ENCODE measurements around the gene TNFRSF19.

Gene TNFRSF19

DNA sequence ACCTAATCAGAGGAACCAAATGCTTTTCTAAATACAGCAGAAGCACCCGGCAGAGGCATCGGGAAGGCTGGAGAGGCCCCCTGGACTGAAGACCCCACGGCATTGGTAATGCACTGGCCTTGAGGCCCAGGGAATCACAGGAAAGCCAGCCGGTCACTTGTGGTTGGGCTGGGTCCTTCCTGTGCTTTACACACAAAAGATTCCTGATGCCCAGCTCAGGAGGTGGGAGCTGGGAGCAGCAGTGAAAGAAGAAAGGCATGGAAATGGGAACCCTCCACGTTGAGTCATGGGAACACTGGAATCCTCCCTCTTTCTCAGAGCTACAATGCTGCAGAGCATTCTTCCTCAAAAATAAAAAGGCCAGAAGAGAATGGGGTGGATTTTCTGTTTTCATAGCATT, 126.4 kb downstream of the TNFRSF19 start:
- FAIRE-seq (no peak), DNase-seq (ENCODE audit: insufficient read length, low spot score) (no peak)
- TF ChIP-seq POLR2A (IDR thresholded peaks at IDR 0.05; ENCODE audit: low read depth, low read length): no peak
- TF ChIP-seq SPI1 (IDR thresholded peaks at IDR 0.05; ENCODE audit: low read depth, low read length): no peak
- TF ChIP-seq POLR2AphosphoS5 (IDR thresholded peaks at IDR 0.05; ENCODE audit: low read depth, low read length): no peak
- no peak for TF ChIP-seq PAX5 (IDR thresholded peaks at IDR 0.05; ENCODE audit: insufficient read depth, low read length, severe bottlenecking)
- TF ChIP-seq POU2F2 (IDR thresholded peaks at IDR 0.05; ENCODE audit: low read depth, low read length): no peak
- TF ChIP-seq TAF1 (IDR thresholded peaks at IDR 0.05; ENCODE audit: low read depth, low read length): no peak

DNA sequence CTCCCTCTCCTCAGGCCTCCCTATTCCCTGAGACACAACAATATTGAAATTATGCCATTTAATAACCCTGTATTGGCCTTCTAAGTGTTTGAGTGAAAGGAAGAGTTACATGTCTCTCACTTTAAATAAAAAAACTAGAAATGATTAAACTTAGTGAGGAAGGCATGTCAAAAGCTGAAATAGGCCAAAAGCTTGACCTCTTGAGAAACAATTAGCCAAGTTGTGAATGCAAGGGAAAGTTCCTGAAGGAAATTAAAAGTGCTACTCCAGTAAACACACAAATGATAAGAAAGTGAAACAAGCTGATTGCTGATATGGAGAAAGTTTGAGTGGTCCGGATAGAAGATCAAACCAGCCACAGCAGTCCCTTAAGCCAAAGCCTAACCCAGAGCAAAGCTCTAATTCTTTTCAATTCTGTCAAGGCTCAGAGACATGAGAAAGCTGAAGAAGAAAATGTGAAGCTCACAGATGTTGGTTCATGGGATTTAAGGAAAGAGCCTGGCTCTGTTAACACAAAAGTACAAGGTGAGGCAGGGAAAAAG, 127.6 kb downstream of the TNFRSF19 start:
- DNase-seq (ENCODE audit: insufficient read length, low spot score): no peak
- TF ChIP-seq POU2F2 (IDR thresholded peaks at IDR 0.05; ENCODE audit: low read depth, low read length): no peak
- no peak for TF ChIP-seq POLR2AphosphoS5 (IDR thresholded peaks at IDR 0.05; ENCODE audit: low read depth, low read length)
- no peak for TF ChIP-seq TAF1 (IDR thresholded peaks at IDR 0.05; ENCODE audit: low read depth, low read length)
- no peak for FAIRE-seq

DNA sequence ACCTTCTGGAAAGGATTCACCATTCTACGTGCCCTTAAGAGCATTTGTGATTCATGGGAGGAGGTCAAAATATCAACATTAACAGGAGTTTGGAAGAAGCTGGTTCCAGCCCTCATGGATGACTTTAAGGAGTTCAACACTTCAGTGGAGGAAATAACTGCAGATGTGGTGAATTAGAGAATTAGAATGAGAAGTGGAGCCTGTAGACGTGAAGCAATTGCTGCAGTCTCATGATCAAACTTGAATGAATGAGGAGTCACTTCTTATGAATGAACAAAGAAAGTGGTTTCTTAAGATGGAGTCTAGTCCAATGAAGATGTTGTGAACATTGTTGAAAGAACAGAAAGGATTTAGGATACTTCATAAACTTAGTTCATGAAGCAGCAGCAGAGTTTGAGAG, 129.1 kb downstream of the TNFRSF19 start:
- TF ChIP-seq SPI1 (IDR thresholded peaks at IDR 0.05; ENCODE audit: low read depth, low read length): no peak
- TF ChIP-seq POLR2AphosphoS5 (IDR thresholded peaks at IDR 0.05; ENCODE audit: low read depth, low read length): no peak
- TF ChIP-seq POU2F2 (IDR thresholded peaks at IDR 0.05; ENCODE audit: low read depth, low read length): no peak
- no peak for TF ChIP-seq POLR2A (IDR thresholded peaks at IDR 0.05; ENCODE audit: low read depth, low read length)
- TF ChIP-seq TAF1 (IDR thresholded peaks at IDR 0.05; ENCODE audit: low read depth, low read length): no peak
- no peak for TF ChIP-seq PAX5 (IDR thresholded peaks at IDR 0.05; ENCODE audit: insufficient read depth, low read length, severe bottlenecking)
- DNase-seq (ENCODE audit: insufficient read length, low spot score) (no peak), FAIRE-seq (peak; percentile 26)

DNA sequence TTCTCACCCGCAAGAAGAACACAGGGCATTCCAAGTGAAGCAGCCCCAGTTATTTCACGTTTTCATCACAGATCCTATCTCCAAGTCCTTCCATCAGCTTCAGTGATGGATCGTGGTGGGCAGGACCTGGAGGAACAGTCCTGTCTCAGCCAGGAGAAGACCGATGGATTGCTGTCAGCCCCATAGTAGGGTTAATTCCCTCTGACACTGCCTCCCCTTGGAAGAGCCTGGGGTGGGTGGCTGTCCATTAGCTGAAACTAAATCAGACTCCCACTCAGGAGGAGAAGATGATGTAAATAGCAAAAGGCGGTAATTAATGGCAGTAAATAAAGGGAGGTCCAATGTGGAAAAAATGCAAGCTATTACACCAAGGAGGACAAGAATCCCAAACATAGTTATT, 131.0 kb downstream of the TNFRSF19 start:
- FAIRE-seq: no peak

DNA sequence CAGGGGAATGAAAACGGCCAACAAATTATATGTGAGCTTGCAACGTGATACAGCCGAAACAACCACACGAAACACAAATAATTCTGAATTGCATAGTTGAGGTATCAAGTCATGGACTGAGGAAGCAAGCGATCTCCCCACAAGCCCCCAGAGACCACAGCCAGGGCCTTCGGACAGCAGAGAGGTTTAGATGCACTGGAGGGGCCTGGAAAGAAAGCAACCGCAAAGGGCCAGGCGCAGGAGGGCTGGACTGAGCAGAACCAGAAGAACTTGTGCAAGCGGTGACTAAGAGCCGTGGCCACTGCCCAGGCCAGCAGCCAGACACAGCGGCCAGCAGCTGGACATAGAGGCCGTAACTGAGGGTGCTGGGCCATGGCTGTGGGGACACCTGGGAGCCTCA, 131.4 kb downstream of the TNFRSF19 start:
- no peak for TF ChIP-seq PAX5 (IDR thresholded peaks at IDR 0.05; ENCODE audit: insufficient read depth, low read length, severe bottlenecking)
- no peak for TF ChIP-seq POU2F2 (IDR thresholded peaks at IDR 0.05; ENCODE audit: low read depth, low read length)
- no peak for TF ChIP-seq TAF1 (IDR thresholded peaks at IDR 0.05; ENCODE audit: low read depth, low read length)
- TF ChIP-seq POLR2A (IDR thresholded peaks at IDR 0.05; ENCODE audit: low read depth, low read length): no peak
- TF ChIP-seq POLR2AphosphoS5 (IDR thresholded peaks at IDR 0.05; ENCODE audit: low read depth, low read length): no peak
- TF ChIP-seq SPI1 (IDR thresholded peaks at IDR 0.05; ENCODE audit: low read depth, low read length): no peak
- DNase-seq (ENCODE audit: insufficient read length, low spot score) (no peak), FAIRE-seq (no peak)

More for the DNA sequence above, 131.0 kb downstream of the TNFRSF19 start:
- no peak for DNase-seq (ENCODE audit: insufficient read length, low spot score)
- no peak for TF ChIP-seq POLR2A (IDR thresholded peaks at IDR 0.05; ENCODE audit: low read depth, low read length)
- no peak for TF ChIP-seq PAX5 (IDR thresholded peaks at IDR 0.05; ENCODE audit: insufficient read depth, low read length, severe bottlenecking)
- no peak for TF ChIP-seq POU2F2 (IDR thresholded peaks at IDR 0.05; ENCODE audit: low read depth, low read length)
- TF ChIP-seq SPI1 (IDR thresholded peaks at IDR 0.05; ENCODE audit: low read depth, low read length): no peak
- no peak for TF ChIP-seq TAF1 (IDR thresholded peaks at IDR 0.05; ENCODE audit: low read depth, low read length)
- no peak for TF ChIP-seq POLR2AphosphoS5 (IDR thresholded peaks at IDR 0.05; ENCODE audit: low read depth, low read length)

DNA sequence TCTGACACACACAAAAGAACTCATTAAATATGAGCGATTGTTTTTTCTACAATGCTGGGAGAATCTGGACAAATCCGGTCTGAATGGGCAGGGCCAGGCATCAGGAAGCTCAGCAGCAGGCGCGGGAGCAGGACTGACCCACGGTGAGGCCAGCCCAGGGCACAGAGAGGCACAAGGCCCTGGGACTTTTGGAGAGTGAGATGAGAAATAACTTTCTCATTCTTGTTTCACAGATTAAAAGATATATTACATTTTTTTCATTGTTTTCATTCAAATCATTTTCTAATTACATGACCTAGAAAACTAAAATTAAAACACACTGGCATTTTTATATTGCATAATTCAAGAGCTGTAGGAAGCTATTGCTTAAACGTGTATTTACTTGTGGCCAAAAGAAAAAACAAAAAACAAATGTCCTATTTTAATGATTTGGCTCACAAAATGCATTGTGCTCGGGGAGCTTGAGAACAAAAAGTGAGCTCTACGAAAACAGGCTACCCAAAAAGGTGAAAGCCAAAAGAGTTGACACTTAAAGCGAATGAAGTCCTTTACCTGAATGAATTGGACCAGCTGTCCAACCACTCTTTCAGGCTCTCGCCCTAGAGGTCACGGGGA, 133.1 kb downstream of the TNFRSF19 start:
- no peak for DNase-seq (ENCODE audit: insufficient read length, low spot score)
- FAIRE-seq: no peak
- TF ChIP-seq TAF1 (IDR thresholded peaks at IDR 0.05; ENCODE audit: low read depth, low read length) (no peak), SPI1 (IDR thresholded peaks at IDR 0.05; ENCODE audit: low read depth, low read length) (no peak), POLR2A (IDR thresholded peaks at IDR 0.05; ENCODE audit: low read depth, low read length) (no peak), POLR2AphosphoS5 (IDR thresholded peaks at IDR 0.05; ENCODE audit: low read depth, low read length) (no peak), PAX5 (IDR thresholded peaks at IDR 0.05; ENCODE audit: insufficient read depth, low read length, severe bottlenecking) (no peak), POU2F2 (IDR thresholded peaks at IDR 0.05; ENCODE audit: low read depth, low read length) (no peak)

DNA sequence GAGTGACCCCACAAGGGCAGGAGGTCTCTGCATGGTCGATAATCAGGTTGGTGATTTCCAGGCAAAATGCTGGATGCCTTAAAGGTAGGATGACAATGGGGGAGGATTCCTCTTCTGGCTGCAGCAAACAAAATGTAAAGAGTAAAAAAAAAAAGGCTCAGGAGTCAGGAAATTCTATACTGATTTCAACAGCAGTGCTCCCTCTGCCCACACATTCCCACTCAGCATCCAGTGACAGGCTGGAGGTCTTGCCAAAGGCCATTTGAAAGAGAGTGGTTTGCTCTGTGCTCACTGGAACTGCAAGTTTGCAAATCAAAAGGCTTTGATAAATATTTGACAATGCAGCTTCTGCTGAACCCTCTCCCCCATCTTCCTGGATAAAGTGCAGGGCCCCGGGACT, 135.4 kb downstream of the TNFRSF19 start:
- TF ChIP-seq PAX5 (IDR thresholded peaks at IDR 0.05; ENCODE audit: insufficient read depth, low read length, severe bottlenecking): no peak
- FAIRE-seq (no peak), DNase-seq (ENCODE audit: insufficient read length, low spot score) (no peak)

DNA sequence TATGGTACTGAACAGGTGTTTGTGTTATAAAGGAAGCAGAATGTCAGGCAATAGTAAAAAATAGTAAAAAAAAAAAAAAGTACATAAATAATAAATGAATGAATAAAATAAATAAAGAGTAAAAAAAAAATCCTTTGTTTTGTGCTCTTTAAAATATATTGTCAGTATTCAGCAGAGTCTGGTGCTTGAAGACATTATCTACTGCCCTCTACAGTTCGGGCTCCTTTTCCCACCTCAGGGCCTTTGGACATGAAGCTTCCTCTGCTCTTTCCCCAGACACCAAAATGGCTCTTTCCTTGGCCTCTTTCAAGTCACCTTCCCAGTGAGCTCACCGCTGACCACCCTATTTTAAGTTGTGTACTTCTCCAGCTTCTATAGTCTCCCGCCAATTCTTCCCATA, 137.5 kb downstream of the TNFRSF19 start:
- no peak for FAIRE-seq
- TF ChIP-seq POLR2AphosphoS5 (IDR thresholded peaks at IDR 0.05; ENCODE audit: low read depth, low read length): no peak
- TF ChIP-seq PAX5 (IDR thresholded peaks at IDR 0.05; ENCODE audit: insufficient read depth, low read length, severe bottlenecking): no peak
- no peak for TF ChIP-seq POU2F2 (IDR thresholded peaks at IDR 0.05; ENCODE audit: low read depth, low read length)
- no peak for DNase-seq (ENCODE audit: insufficient read length, low spot score)

DNA sequence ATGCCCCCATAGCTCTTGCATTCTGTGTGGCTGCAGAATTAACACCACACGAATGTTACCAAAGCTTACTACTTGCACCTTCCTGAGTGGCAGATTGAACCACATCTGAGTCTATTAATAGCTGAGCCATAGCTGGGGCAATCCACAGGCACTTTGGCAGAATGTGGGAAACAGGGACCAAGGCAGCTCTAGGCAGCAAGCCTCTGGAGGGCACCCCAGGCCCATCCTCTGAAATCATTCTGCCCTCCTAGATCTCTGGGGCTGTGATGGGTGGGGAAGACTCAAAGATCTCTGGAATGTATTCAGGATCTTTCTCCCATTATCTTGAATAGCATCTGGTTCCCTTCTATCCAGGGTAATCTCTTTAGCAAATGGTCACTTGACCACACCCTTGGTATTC, 139.3 kb downstream of the TNFRSF19 start:
- no peak for FAIRE-seq
- DNase-seq (ENCODE audit: insufficient read length, low spot score): no peak
- TF ChIP-seq PAX5 (IDR thresholded peaks at IDR 0.05; ENCODE audit: insufficient read depth, low read length, severe bottlenecking): no peak
- no peak for TF ChIP-seq SPI1 (IDR thresholded peaks at IDR 0.05; ENCODE audit: low read depth, low read length)
- TF ChIP-seq POLR2A (IDR thresholded peaks at IDR 0.05; ENCODE audit: low read depth, low read length): no peak
- no peak for TF ChIP-seq POU2F2 (IDR thresholded peaks at IDR 0.05; ENCODE audit: low read depth, low read length)
- no peak for TF ChIP-seq POLR2AphosphoS5 (IDR thresholded peaks at IDR 0.05; ENCODE audit: low read depth, low read length)
- no peak for TF ChIP-seq TAF1 (IDR thresholded peaks at IDR 0.05; ENCODE audit: low read depth, low read length)

DNA sequence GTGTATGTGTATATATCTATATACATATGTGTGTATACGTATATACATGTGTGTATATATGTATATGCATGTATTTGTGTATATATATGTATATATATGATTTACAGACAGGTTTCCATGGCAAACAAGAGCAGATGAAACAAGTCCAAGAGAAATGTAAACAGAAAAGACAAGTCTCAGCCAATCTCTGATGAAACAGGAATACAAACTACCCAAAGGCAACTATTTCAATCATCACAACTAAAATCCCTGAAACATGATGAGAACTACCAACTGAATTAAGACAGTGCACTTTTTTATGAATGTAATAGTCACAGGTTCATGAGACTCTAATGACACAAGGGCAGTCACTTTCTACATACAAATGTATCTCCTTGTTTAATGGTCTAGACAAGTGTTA, 140.2 kb downstream of the TNFRSF19 start:
- TF ChIP-seq POLR2AphosphoS5 (IDR thresholded peaks at IDR 0.05; ENCODE audit: low read depth, low read length) (no peak), SPI1 (IDR thresholded peaks at IDR 0.05; ENCODE audit: low read depth, low read length) (no peak), POU2F2 (IDR thresholded peaks at IDR 0.05; ENCODE audit: low read depth, low read length) (no peak), PAX5 (IDR thresholded peaks at IDR 0.05; ENCODE audit: insufficient read depth, low read length, severe bottlenecking) (no peak), TAF1 (IDR thresholded peaks at IDR 0.05; ENCODE audit: low read depth, low read length) (no peak), POLR2A (IDR thresholded peaks at IDR 0.05; ENCODE audit: low read depth, low read length) (no peak)
- DNase-seq (ENCODE audit: insufficient read length, low spot score) (no peak), FAIRE-seq (no peak)
